SK-N-SH (cell line): ENCODE measurements around the gene GOLGA5.

Experiments
- CHD2 ChIP-seq: fragments of 150-350 bp; IDR thresholded peaks from 2 replicates; pipeline ENCODE4 v1.6.1; 2018; ENCODE audit warnings: low read length; ENCODE audit not compliant: partially characterized antibody
- CTCF ChIP-seq: fragments of 200-600 bp; sonication (generic); IDR thresholded peaks from 2 replicates; pipeline ENCODE4 v1.6.1; 2017; ENCODE audit warnings: antibody characterized with exemption, mild to moderate bottlenecking, moderate library complexity
- EP300 ChIP-seq, 2 experiments: IDR thresholded peaks; 2 replicates each; pipeline versions ENCODE4 v1.4.0 to v1.6.1; 2012; ENCODE audit warnings: borderline replicate concordance in 1 of 2, low read depth in 1 of 2, low read length in 1 of 2
- FOXM1 ChIP-seq: IDR thresholded peaks from 2 replicates; pipeline ENCODE4 v1.4.0; 2012; ENCODE audit warnings: low read depth, mild to moderate bottlenecking
- MAX ChIP-seq: IDR thresholded peaks from 2 replicates; pipeline ENCODE4 v1.4.0; 2012; ENCODE audit warnings: low read depth
- MXI1 ChIP-seq: IDR thresholded peaks from 2 replicates; pipeline ENCODE4 v1.6.1; 2012; ENCODE audit warnings: mild to moderate bottlenecking, low read depth, low read length, improper control_type of control experiment
- RAD21 ChIP-seq: IDR thresholded peaks from 2 replicates; pipeline ENCODE4 v1.6.1; 2012; ENCODE audit warnings: mild to moderate bottlenecking, low read length
- REST ChIP-seq: IDR thresholded peaks from 2 replicates; pipeline ENCODE4 v1.6.1; 2012; ENCODE audit warnings: mild to moderate bottlenecking, low read depth, low read length, moderate library complexity
- RFX5 ChIP-seq: IDR thresholded peaks from 2 replicates; pipeline ENCODE4 v1.6.1; 2012; ENCODE audit warnings: mild to moderate bottlenecking, improper control_type of control experiment, low read length
- RXRA ChIP-seq: IDR thresholded peaks from 2 replicates; pipeline ENCODE4 v1.4.0; 2012; ENCODE audit warnings: low read depth, mild to moderate bottlenecking, borderline replicate concordance
- SIN3A ChIP-seq: IDR thresholded peaks from 2 replicates; pipeline ENCODE4 v1.6.1; 2012; ENCODE audit warnings: low read depth, mild to moderate bottlenecking, low read length, moderate library complexity, borderline replicate concordance
- TAF1 ChIP-seq: IDR thresholded peaks from 2 replicates; pipeline ENCODE4 v1.6.1; 2012; ENCODE audit warnings: low read depth, mild to moderate bottlenecking, low read length, moderate library complexity, borderline replicate concordance
- TCF12 ChIP-seq: IDR thresholded peaks from 2 replicates; pipeline ENCODE4 v1.4.0; 2012

GRCh38 chr14:92768795-92769194 lies 25.3 kb upstream of the GOLGA5 start:
- TF ChIP-seq MAX (no peak), CTCF (no peak), REST (no peak), SIN3A (no peak), TCF12 (no peak), TAF1 (no peak), RXRA (no peak), RFX5 (no peak), MXI1 (no peak), FOXM1 (no peak), CHD2 (no peak), RAD21 (no peak), EP300 (IDR thresholded peaks at IDR 0.05; ENCODE audit: borderline replicate concordance in 1 of 2, low read depth in 1 of 2, low read length in 1 of 2) (no peak)
